ENCODE measurements around the gene HYAL2. TPM values are rescaled to one million over a fixed set of nuclear protein-coding genes. Genes with fewer than 3 reads are reported as not detected.
A peak's percentile ranks its signal among the peaks of the same experiment; 100 is the strongest.

Gene HYAL2
- polyA plus RNA-seq, 3 donors = 18.3 to 25.8 (median 18.9) TPM

GRCh38 chr3:50292159-50293078 lies 30.1 kb downstream of the HYAL2 start, which contains the start of gene IFRD2:
Gene IFRD2, minus strand, starts transcription at chr3:50292429. Its CDS starts 155 bp downstream, at chr3:50292274.
- WGBS (ENCODE audit: insufficient coverage) = under 1% methylated on average over 64 of the region's 67 CpGs
- peaks cover 15% of the 10 kb centered on the region for H3K4me1 Mint-ChIP-seq
- DNase-seq = peak; percentile 96 to 98 (median 97)
- Histone ChIP-seq H3K36me3 (replicated peaks in 1 of 2; ENCODE audit: control insufficient read depth in 1 of 2, insufficient read depth in 2 of 2, low read length in 2 of 2) (peaks cover 26 to 31% of the 10 kb centered on the region in 2 donors), H3K27me3 (ENCODE audit: control insufficient read depth in 2 of 2, insufficient read depth in 2 of 2, low read length in 2 of 2) (no peaks in the 10 kb centered on the region), H4K20me1 (ENCODE audit: insufficient read depth, low read length) (no peaks in the 10 kb centered on the region), H3K4me1 (ENCODE audit: control insufficient read depth in 1 of 2, insufficient read depth in 2 of 2, low read length in 2 of 2) (peaks cover 16 to 24% of the 10 kb centered on the region in 2 donors), H3K4me3 (replicated peaks in 1 of 3; ENCODE audit: low read depth in 2 of 3, low read length in 3 of 3) (peak within 1 kb of the TSS; percentile 65 to 82 (median 70)), H3K27ac (ENCODE audit: low read depth in 1 of 2, low read length in 2 of 2) (peak within 1 kb of the TSS; percentile 57 to 90), H3K9ac (ENCODE audit: insufficient read depth, low read length, poor library complexity, severe bottlenecking) (peak within 1 kb of the TSS; percentile 82), H3K9me3 (replicated peaks in 1 of 2; ENCODE audit: control insufficient read depth in 1 of 2, insufficient read depth in 1 of 2, low read length in 2 of 2) (no peaks in the 10 kb centered on the region), H3K4me2 (replicated peaks; ENCODE audit: extremely low read depth, low read length, poor library complexity, severe bottlenecking) (peak within 1 kb of the TSS; percentile 91), H2AFZ (ENCODE audit: insufficient read depth, low read depth, low read length, poor library complexity, severe bottlenecking) (peak within 1 kb of the TSS; percentile 89), H3K79me2 (ENCODE audit: insufficient read depth, low read length) (peaks cover 26% of the 10 kb centered on the region)
- H3K27me3 Mint-ChIP-seq (ENCODE audit: low read depth in 3 of 3) = peaks cover 0 to under 1% (median 0%) of the 10 kb centered on the region in 3 donors
- H3K9me3 Mint-ChIP-seq = no peaks in the 10 kb centered on the region
- TF ChIP-seq CTCF (IDR thresholded peaks at IDR 0.05) = no peak
- H3K27ac Mint-ChIP-seq = peak within 1 kb of the TSS; percentile 87 to 98 (median 94)
- peak within 1 kb of the TSS; percentile 70 to 93 for H3K4me3 Mint-ChIP-seq
- intact Hi-C loops (cut with micrococcal nuclease) = loop anchor here in 1 of 2 donors (2.0 kb wide), 1 partner anchor 32 kb away; no protein-coding TSS in a partner anchor
- H3K36me3 Mint-ChIP-seq = peaks cover 24 to 37% of the 10 kb centered on the region in 2 donors

- H3K4me2 ChIP-seq (replicated peaks; ENCODE audit: extremely low read depth, low read length, poor library complexity, severe bottlenecking) = no peak overlapping the region
- peaks cover 16 to 22% of the 10 kb centered on the region in 2 donors for H3K4me1 ChIP-seq (ENCODE audit: control insufficient read depth in 1 of 2, insufficient read depth in 2 of 2, low read length in 2 of 2)
- no peaks in the 10 kb centered on the region for H3K27me3 ChIP-seq (ENCODE audit: control insufficient read depth in 2 of 2, insufficient read depth in 2 of 2, low read length in 2 of 2)
- TF ChIP-seq CTCF (IDR thresholded peaks at IDR 0.05) = no peak
- 100% methylated on average over 10 of the region's 16 CpGs for WGBS (ENCODE audit: insufficient coverage)
- Mint-ChIP-seq H3K36me3 (peaks cover 23 to 34% of the 10 kb centered on the region in 2 donors), H3K9me3 (no peaks in the 10 kb centered on the region), H3K27me3 (ENCODE audit: low read depth in 3 of 3) (peaks cover 0 to 2% (median 0%) of the 10 kb centered on the region in 3 donors), H3K27ac (no peak overlapping the region), H3K4me1 (peaks cover 14% of the 10 kb centered on the region), H3K4me3 (no peak overlapping the region)
- no peak overlapping the region for H3K27ac ChIP-seq (ENCODE audit: low read depth in 1 of 2, low read length in 2 of 2)
- H2AFZ ChIP-seq (ENCODE audit: insufficient read depth, low read depth, low read length, poor library complexity, severe bottlenecking) = no peak overlapping the region
- H3K36me3 ChIP-seq (replicated peaks in 1 of 2; ENCODE audit: control insufficient read depth in 1 of 2, insufficient read depth in 2 of 2, low read length in 2 of 2) = peaks cover 34 to 41% of the 10 kb centered on the region in 2 donors
- intact Hi-C loops (cut with micrococcal nuclease) = no loop called here
- peaks cover 18% of the 10 kb centered on the region for H3K79me2 ChIP-seq (ENCODE audit: insufficient read depth, low read length)
- DNase-seq = peak in 1 of 3 donors; percentile 6
- H4K20me1 ChIP-seq (ENCODE audit: insufficient read depth, low read length) = no peaks in the 10 kb centered on the region
- H3K9ac ChIP-seq (ENCODE audit: insufficient read depth, low read length, poor library complexity, severe bottlenecking) = no peak overlapping the region
- H3K4me3 ChIP-seq (replicated peaks in 1 of 3; ENCODE audit: low read depth in 2 of 3, low read length in 3 of 3) = no peak overlapping the region
- H3K9me3 ChIP-seq (replicated peaks in 1 of 2; ENCODE audit: control insufficient read depth in 1 of 2, insufficient read depth in 1 of 2, low read length in 2 of 2) = no peaks in the 10 kb centered on the region
These were observed 32.3 kb downstream of the HYAL2 start for GRCh38 chr3:50290161-50290641.

Data from CD14-positive monocyte (primary cell).